HCT116 (cell line): ENCODE results near the gene HMCES. TPM values are rescaled to one million over a fixed set of nuclear protein-coding genes. Genes with fewer than 3 reads are reported as not detected.
"Not testable (repeated sequence)": the region's sequence is repeated elsewhere in the genome, so short reads cannot be mapped to it uniquely, and the experiment has no call there.

Source experiments
- ATAC-seq: fragments of 200-7000 bp; cut with Tn5 transposase; 2 replicates; pipeline ENCODE4 v1.9.1; 2020; ENCODE audit warnings: mild to moderate bottlenecking, moderate library complexity
- BruUV-seq: library from RNA; stranded (reverse); fragments of 400-500 nt; replicated peaks from 2 replicates; lab custom pipeline; 2021; lab: Mats Ljungman, UMichigan
- CTCF ChIA-PET: fragments of 300-600 bp; sonication (Branson Sonifier 250); formaldehyde crosslinking; loops from one replicate; lab custom pipeline; 2021; ENCODE audit warnings: antibody characterized with exemption; lab: Charles Lee
- POLR2A ChIA-PET: fragments of 300-600, 350-600 bp; sonication (Branson Sonifier 250); formaldehyde crosslinking; loops from one replicate; lab custom pipeline; 2021; ENCODE audit warnings: antibody characterized with exemption; lab: Charles Lee
- RAD21 ChIA-PET, 2 experiments: fragments of 300-600 bp; sonication (Branson Sonifier 250); formaldehyde crosslinking; loops; one replicate each; lab custom pipeline; 2023; ENCODE audit warnings: low total read pairs in 2 of 2; ENCODE audit not compliant: uncharacterized antibody in 2 of 2, unreplicated experiment in 2 of 2, low non-redundant PET in 1 of 2; lab: Charles Lee
- DNase-seq: peaks from one replicate; pipeline ENCODE4 v3.0.0-alpha.2; 2010; ENCODE audit warnings: low read depth, low spot score
- H2AFZ ChIP-seq: fragments of 200-600 bp; shearing (Covaris generic), sonication (generic); 2 replicates; pipeline ENCODE4 v1.6.1; 2017; ENCODE audit warnings: low read depth, mixed run types, mixed read lengths, antibody characterized with exemption, low read length; ENCODE audit not compliant: poor library complexity, severe bottlenecking
- H3K27ac ChIP-seq: 2 replicates; pipeline ENCODE4 v1.5.1; 2012; ENCODE audit warnings: low read depth, low read length
- H3K27me3 ChIP-seq: fragments of 200-600 bp; sonication (generic); 2 replicates; pipeline ENCODE4 v1.6.1; 2016; ENCODE audit warnings: mixed run types, low read length, mixed read lengths; ENCODE audit not compliant: insufficient read depth
- H3K36me3 ChIP-seq, 2 experiments: fragments of 200-500 bp in 1 of 2; fragments of 200-600 bp in 1 of 2; sonication (Bioruptor generic) in 1 of 2; sonication (generic) in 1 of 2; 2 replicates each; pipeline versions ENCODE4 v1.5.1 to v1.6.1; 2014 to 2016; ENCODE audit warnings: low read length in 2 of 2, inconsistent platforms in 1 of 2, mixed read lengths in 1 of 2, mixed run types in 1 of 2; ENCODE audit not compliant: insufficient read depth in 2 of 2, control insufficient read depth in 1 of 2
- H3K4me1 ChIP-seq, 2 experiments: fragments of 200-600 bp in 1 of 2; sonication (generic) in 1 of 2; 2 replicates each; pipeline versions ENCODE4 v1.5.1 to v1.6.1; 2012 to 2017; ENCODE audit warnings: low read length in 2 of 2, inconsistent platforms in 1 of 2, mild to moderate bottlenecking in 1 of 2, mixed read lengths in 1 of 2, mixed run types in 1 of 2, moderate library complexity in 1 of 2; ENCODE audit not compliant: insufficient read depth in 2 of 2, control insufficient read depth in 1 of 2
- H3K4me2 ChIP-seq: fragments of 200-600 bp; sonication (generic); 2 replicates; pipeline ENCODE4 v1.6.1; 2017; ENCODE audit warnings: mixed run types, low read length, mixed read lengths
- H3K4me3 ChIP-seq, 2 experiments: fragments of 200-600 bp in 1 of 2; sonication (generic) in 1 of 2; replicated peaks in 1 of 2; 2 replicates each; pipeline ENCODE4 v1.5.1; 2011 to 2016; ENCODE audit warnings: low read length in 2 of 2, control low read depth in 1 of 2, low read depth in 1 of 2, mild to moderate bottlenecking in 1 of 2, mixed read lengths in 1 of 2, mixed run types in 1 of 2
- H3K79me2 ChIP-seq: fragments of 200-600 bp; sonication (generic); 2 replicates; pipeline ENCODE4 v1.6.1; 2017; ENCODE audit warnings: mild to moderate bottlenecking, mixed run types, low read length, moderate library complexity, mixed read lengths; ENCODE audit not compliant: insufficient read depth
- H3K9ac ChIP-seq: fragments of 200-600 bp; sonication (generic); 2 replicates; pipeline ENCODE4 v1.6.1; 2016; ENCODE audit warnings: low read length, mixed read lengths
- H3K9me2 ChIP-seq: fragments of 200-600 bp; sonication (generic), shearing (Covaris generic); 2 replicates; pipeline ENCODE4 v1.6.1; 2017; ENCODE audit warnings: mixed run types, mild to moderate bottlenecking, moderate library complexity; ENCODE audit not compliant: insufficient read depth
- H3K9me3 ChIP-seq, 2 experiments: fragments of 200-500 bp in 1 of 2; fragments of 200-600 bp in 1 of 2; sonication (Bioruptor generic) in 1 of 2; sonication (generic) in 1 of 2; 2 replicates each; pipeline ENCODE4 v1.6.1; 2014 to 2017; ENCODE audit warnings: low read length in 2 of 2, mixed read lengths in 2 of 2, inconsistent platforms in 1 of 2, low read depth in 1 of 2, mild to moderate bottlenecking in 1 of 2, mixed run types in 1 of 2, moderate library complexity in 1 of 2; ENCODE audit not compliant: control insufficient read depth in 1 of 2, insufficient read depth in 1 of 2
- H4K20me1 ChIP-seq: fragments of 200-600 bp; sonication (generic), shearing (Covaris generic); 2 replicates; pipeline ENCODE4 v1.6.1; 2017; ENCODE audit warnings: mixed run types, mild to moderate bottlenecking, moderate library complexity; ENCODE audit not compliant: insufficient read depth
- ATF3 ChIP-seq: IDR thresholded peaks from 2 replicates; pipeline ENCODE4 v1.6.1; 2012
- CBX3 ChIP-seq: IDR thresholded peaks from 2 replicates; pipeline ENCODE4 v1.6.1; 2012; ENCODE audit warnings: low read depth
- POLR2A ChIP-seq: IDR thresholded peaks from 2 replicates; pipeline ENCODE4 v1.7.0; 2011; ENCODE audit warnings: borderline replicate concordance; ENCODE audit not compliant: insufficient read depth, insufficient read length; ENCODE audit errors: extremely low read depth
- RAD21 ChIP-seq: IDR thresholded peaks from 2 replicates; pipeline ENCODE4 v1.6.1; 2012; ENCODE audit warnings: low read depth, mild to moderate bottlenecking
- SIN3A ChIP-seq: IDR thresholded peaks from 2 replicates; pipeline ENCODE4 v1.6.1; 2012; ENCODE audit warnings: low read depth
- ZBTB33 ChIP-seq: IDR thresholded peaks from 2 replicates; pipeline ENCODE4 v1.6.1; 2011; ENCODE audit warnings: mild to moderate bottlenecking, low read length, moderate library complexity; ENCODE audit not compliant: insufficient replicate concordance; ENCODE audit errors: extremely low read depth
- ZFX ChIP-seq: fragments of 450-650 bp; IDR thresholded peaks from 2 replicates; pipeline ENCODE4 v1.6.1; 2017
- ZNF274 ChIP-seq: fragments of 200-500 bp; sonication (Bioruptor generic); IDR thresholded peaks from 2 replicates; pipeline ENCODE4 v1.6.1; 2014; ENCODE audit warnings: mild to moderate bottlenecking, low read depth, low read length, inconsistent platforms
- intact Hi-C: fragments of 100-400 bp; cut with micrococcal nuclease; formaldehyde crosslinking; loops from 2 replicates; pipeline ENCODE4 v1.10.0; 2022
- total RNA-seq: library from RNA; stranded (reverse); gene quantifications from one replicate; pipeline ENCODE4 v1.2.1, GENCODE V29; 2021; ENCODE audit not compliant: unreplicated experiment

HMCES gene
- total RNA-seq, 1 experiment from 2014 or later = 78.9 TPM

- Histone ChIP-seq H3K27me3 (no peaks in the 10 kb centered on the region), H2AFZ (no peak overlapping the region), H3K36me3 (no peaks in the 10 kb centered on the region), H3K79me2 (no peaks in the 10 kb centered on the region), H3K9me3 (no peaks in the 10 kb centered on the region), H3K4me3 (no peak overlapping the region), H3K4me1 (peaks cover 9 to 13% of the 10 kb centered on the region in 2 experiments; a peak in 2 of 4 replicates), H4K20me1 (no peaks in the 10 kb centered on the region), H3K27ac (no peak overlapping the region), H3K9me2 (no peaks in the 10 kb centered on the region), H3K9ac (no peak overlapping the region), H3K4me2 (no peak overlapping the region)
- ChIA-PET CTCF (no interaction called here), POLR2A (no interaction called here), RAD21 (no interaction called here)
- intact Hi-C loops = no loop called here
- ATAC-seq = no peak
- DNase-seq = no peak
- TF ChIP-seq ATF3 = no peak
- no peak for TF ChIP-seq RAD21
- TF ChIP-seq CBX3 = no peak
- no peak for TF ChIP-seq ZNF274
- BruUV-seq = no TSS peak
Measured at GRCh38 chr3:129347458-129347845, 68.8 kb downstream of the HMCES start.

GRCh38 chr3:129348734-129349133 lies 70.1 kb downstream of the HMCES start:
- Histone ChIP-seq H4K20me1 (no peaks in the 10 kb centered on the region), H3K4me2 (no peak overlapping the region), H3K9ac (no peak overlapping the region), H3K36me3 (no peaks in the 10 kb centered on the region), H3K4me3 (no peak overlapping the region), H3K4me1 (peaks cover 9 to 23% of the 10 kb centered on the region in 2 experiments; a peak in 2 of 4 replicates), H3K9me2 (no peaks in the 10 kb centered on the region), H3K9me3 (no peaks in the 10 kb centered on the region), H2AFZ (no peak overlapping the region), H3K27ac (no peak overlapping the region), H3K79me2 (no peaks in the 10 kb centered on the region), H3K27me3 (no peaks in the 10 kb centered on the region)
- CTCF ChIA-PET = no interaction called here
- TF ChIP-seq ZNF274 (no peak), ATF3 (no peak), ZFX (no peak), ZBTB33 (no peak), POLR2A (no peak), SIN3A (no peak)
- RAD21 ChIA-PET = no interaction called here
- intact Hi-C loops = no loop called here
- POLR2A ChIA-PET = no interaction called here
- ATAC-seq = no peak
- no peak for DNase-seq
- no TSS peak for BruUV-seq

GRCh38 chr3:129349169-129349568 lies 70.5 kb downstream of the HMCES start:
- CTCF ChIA-PET = not testable (repeated sequence)

More at GRCh38 chr3:129349169-129349568, 70.5 kb downstream of the HMCES start:
- H3K4me3 ChIP-seq, POLR2A ChIA-PET, H3K4me2 ChIP-seq, H3K9me2 ChIP-seq, H3K9ac ChIP-seq, H2AFZ ChIP-seq, H3K27ac ChIP-seq, H3K9me3 ChIP-seq, H4K20me1 ChIP-seq, BruUV-seq, H3K27me3 ChIP-seq, ATAC-seq, RAD21 ChIA-PET, intact Hi-C loops, H3K79me2 ChIP-seq, H3K36me3 ChIP-seq, DNase-seq: not testable (repeated sequence)
- H3K4me1 ChIP-seq = peaks cover 7 to 20% of the 10 kb centered on the region in 2 experiments; a peak in 2 of 4 replicates
